MM.1S (cell line): ENCODE measurements around the gene PKP4.

Experiments used
- DNase-seq: peaks from one replicate; pipeline ENCODE4 v3.0.0-alpha.2; 2015
- H2AFZ ChIP-seq: fragments of 300-600 bp; sonication (generic); 2 replicates; pipeline ENCODE4 v1.6.0; 2016; ENCODE audit warnings: antibody characterized with exemption, low read length
- H3F3A ChIP-seq: fragments of 300-600 bp; sonication (generic); 2 replicates; pipeline ENCODE4 v1.6.1; 2016; ENCODE audit warnings: mild to moderate bottlenecking, antibody characterized with exemption, low read length, moderate library complexity, mixed read lengths; ENCODE audit not compliant: insufficient read depth
- H3K27ac ChIP-seq: fragments of 300-600 bp; sonication (generic); 2 replicates; pipeline ENCODE4 v1.5.1; 2016; ENCODE audit warnings: mild to moderate bottlenecking, low read length
- H3K27me3 ChIP-seq: fragments of 300-600 bp; sonication (generic); replicated peaks from 2 replicates; pipeline ENCODE4 v1.6.0; 2016; ENCODE audit warnings: low read length; ENCODE audit not compliant: insufficient read depth
- H3K36me3 ChIP-seq: fragments of 300-600 bp; sonication (generic); replicated peaks from 2 replicates; pipeline ENCODE4 v1.6.1; 2016; ENCODE audit warnings: mild to moderate bottlenecking, low read length, mixed read lengths; ENCODE audit not compliant: insufficient read depth
- H3K4me1 ChIP-seq: fragments of 300-600 bp; sonication (generic); 2 replicates; pipeline ENCODE4 v1.6.1; 2016; ENCODE audit warnings: low read length, mixed read lengths
- H3K4me2 ChIP-seq: fragments of 300-600 bp; sonication (generic); 2 replicates; pipeline ENCODE4 v1.6.0; 2016; ENCODE audit warnings: low read depth, low read length
- H3K4me3 ChIP-seq: fragments of 300-600 bp; sonication (generic); 2 replicates; pipeline ENCODE4 v1.5.1; 2016; ENCODE audit warnings: low read length, mixed read lengths
- H3K79me2 ChIP-seq: fragments of 300-600 bp; sonication (generic); 2 replicates; pipeline ENCODE4 v1.6.1; 2016; ENCODE audit warnings: mixed run types, low read length, mixed read lengths
- H3K9ac ChIP-seq: fragments of 300-600 bp; sonication (generic); 2 replicates; pipeline ENCODE4 v1.6.1; 2016; ENCODE audit warnings: low read length, mixed read lengths
- H3K9me2 ChIP-seq: fragments of 300-600 bp; sonication (generic); replicated peaks from 2 replicates; pipeline ENCODE4 v1.6.1; 2016; ENCODE audit warnings: mild to moderate bottlenecking, low read length, mixed read lengths; ENCODE audit not compliant: insufficient read depth
- H3K9me3 ChIP-seq: fragments of 300-600 bp; sonication (generic); replicated peaks from 2 replicates; pipeline ENCODE4 v1.6.1; 2016; ENCODE audit warnings: mild to moderate bottlenecking, low read length, mixed read lengths; ENCODE audit not compliant: insufficient read depth
- H4K20me1 ChIP-seq: fragments of 300-600 bp; sonication (generic); 2 replicates; pipeline ENCODE4 v1.6.1; 2016; ENCODE audit warnings: mild to moderate bottlenecking, low read length, moderate library complexity, mixed read lengths; ENCODE audit not compliant: insufficient read depth
- EZH2 ChIP-seq: fragments of 300-600 bp; sonication (generic); optimal IDR thresholded peaks from 2 replicates; pipeline ENCODE3; 2017; ENCODE audit warnings: low read depth, mild to moderate bottlenecking, antibody characterized with exemption, low read length, mixed read lengths
- EZH2phosphoT487 ChIP-seq: fragments of 300-600 bp; sonication (generic); IDR thresholded peaks from 2 replicates; pipeline ENCODE4 v1.6.1; 2018; ENCODE audit warnings: antibody characterized with exemption, low read length
- TF ChIP-seq, protein P1 (sequence below): fragments of 300-600 bp; sonication (generic); IDR thresholded peaks from 2 replicates; pipeline ENCODE4 v1.5.1; 2016; ENCODE audit warnings: antibody characterized with exemption, low read length, mixed read lengths

The PKP4 gene

DNA sequence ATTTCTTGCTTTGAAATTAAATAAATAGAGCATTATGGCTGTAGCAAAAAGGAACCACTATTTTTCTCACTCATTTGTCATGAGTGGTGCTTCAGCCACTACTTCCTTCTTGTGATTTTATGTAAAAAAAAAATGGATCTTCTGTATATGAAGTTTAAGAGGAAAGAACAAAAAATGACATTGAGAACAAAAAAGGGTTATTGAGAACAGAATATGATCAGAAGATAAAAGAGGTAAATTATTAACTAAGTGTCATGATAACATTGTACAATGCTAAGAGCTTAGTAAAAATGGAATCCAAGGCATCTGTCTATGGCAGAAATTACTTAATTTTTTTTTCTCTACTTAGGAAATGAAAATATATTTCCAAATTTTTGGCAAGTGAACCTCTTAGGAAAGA lies 103.5 kb downstream of the PKP4 start:
- Histone ChIP-seq H3K4me1 (no peaks in the 10 kb centered on the region), H3K36me3 (no peaks in the 10 kb centered on the region), H4K20me1 (no peaks in the 10 kb centered on the region), H3K9me2 (no peaks in the 10 kb centered on the region), H3K4me2 (no peak overlapping the region), H3F3A (no peaks in the 10 kb centered on the region), H3K79me2 (no peaks in the 10 kb centered on the region), H2AFZ (no peak overlapping the region), H3K4me3 (no peak overlapping the region), H3K27ac (no peak overlapping the region), H3K9me3 (no peaks in the 10 kb centered on the region), H3K9ac (no peak overlapping the region), H3K27me3 (no peaks in the 10 kb centered on the region)
- DNase-seq, result no peak
- TF ChIP-seq EZH2phosphoT487, result no peak
- TF ChIP-seq EZH2, result no peak
- TF ChIP-seq, protein P1, sequence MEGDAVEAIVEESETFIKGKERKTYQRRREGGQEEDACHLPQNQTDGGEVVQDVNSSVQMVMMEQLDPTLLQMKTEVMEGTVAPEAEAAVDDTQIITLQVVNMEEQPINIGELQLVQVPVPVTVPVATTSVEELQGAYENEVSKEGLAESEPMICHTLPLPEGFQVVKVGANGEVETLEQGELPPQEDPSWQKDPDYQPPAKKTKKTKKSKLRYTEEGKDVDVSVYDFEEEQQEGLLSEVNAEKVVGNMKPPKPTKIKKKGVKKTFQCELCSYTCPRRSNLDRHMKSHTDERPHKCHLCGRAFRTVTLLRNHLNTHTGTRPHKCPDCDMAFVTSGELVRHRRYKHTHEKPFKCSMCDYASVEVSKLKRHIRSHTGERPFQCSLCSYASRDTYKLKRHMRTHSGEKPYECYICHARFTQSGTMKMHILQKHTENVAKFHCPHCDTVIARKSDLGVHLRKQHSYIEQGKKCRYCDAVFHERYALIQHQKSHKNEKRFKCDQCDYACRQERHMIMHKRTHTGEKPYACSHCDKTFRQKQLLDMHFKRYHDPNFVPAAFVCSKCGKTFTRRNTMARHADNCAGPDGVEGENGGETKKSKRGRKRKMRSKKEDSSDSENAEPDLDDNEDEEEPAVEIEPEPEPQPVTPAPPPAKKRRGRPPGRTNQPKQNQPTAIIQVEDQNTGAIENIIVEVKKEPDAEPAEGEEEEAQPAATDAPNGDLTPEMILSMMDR, result no peak

DNA sequence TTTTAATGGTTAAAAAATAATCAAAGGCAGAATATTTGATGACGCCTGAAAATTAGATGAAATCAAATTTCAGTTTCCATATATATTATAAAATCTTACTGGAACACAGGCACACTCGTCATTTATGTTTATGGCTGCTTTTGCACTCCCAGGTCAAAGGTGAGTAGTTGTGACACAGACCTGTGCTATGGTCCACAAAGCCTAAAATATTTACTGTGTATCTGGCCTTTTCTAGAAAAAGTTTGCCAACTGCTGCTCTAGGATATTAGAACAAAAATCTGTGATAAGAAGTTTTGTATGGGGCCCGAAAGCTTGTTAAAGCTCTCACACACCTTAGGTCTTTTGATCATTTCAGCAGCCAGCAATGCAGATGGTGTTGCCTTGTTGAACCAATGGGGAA lies 104.3 kb downstream of the PKP4 start:
- TF ChIP-seq EZH2phosphoT487 (no peak), EZH2 (no peak)
- TF ChIP-seq, protein P1, result no peak
- H3K36me3 ChIP-seq, result no peaks in the 10 kb centered on the region
- no peak overlapping the region for H3K4me3 ChIP-seq
- H3K9ac ChIP-seq, result no peak overlapping the region
- H3K4me2 ChIP-seq, result no peak overlapping the region
- no peak for DNase-seq
- H2AFZ ChIP-seq, result no peak overlapping the region
- H3F3A ChIP-seq, result no peaks in the 10 kb centered on the region
- no peaks in the 10 kb centered on the region for H3K27me3 ChIP-seq
- no peaks in the 10 kb centered on the region for H3K9me3 ChIP-seq
- H3K27ac ChIP-seq, result no peak overlapping the region
- H3K9me2 ChIP-seq, result no peaks in the 10 kb centered on the region
- H3K4me1 ChIP-seq, result no peaks in the 10 kb centered on the region
- H3K79me2 ChIP-seq, result no peaks in the 10 kb centered on the region
- H4K20me1 ChIP-seq, result no peaks in the 10 kb centered on the region

DNA sequence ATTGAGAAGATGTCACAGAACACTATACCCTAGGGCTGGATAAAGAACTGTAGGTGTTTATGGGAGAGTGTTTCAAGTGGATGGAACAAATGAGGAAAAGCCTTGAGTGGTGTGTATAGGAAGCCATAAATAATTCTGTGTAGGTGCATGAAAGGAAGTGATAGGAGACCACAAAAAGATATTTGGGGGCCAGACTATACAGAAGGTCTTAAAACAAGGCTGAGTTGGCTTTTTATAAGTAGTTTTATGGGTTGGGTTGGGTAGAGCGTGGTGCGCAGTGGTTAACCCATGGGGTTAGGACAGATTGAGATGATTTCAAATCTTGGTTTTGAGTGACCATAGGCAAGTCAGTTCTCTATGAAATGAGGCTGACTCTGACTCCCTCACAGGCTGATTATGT lies 110.5 kb downstream of the PKP4 start:
- TF ChIP-seq EZH2, result no peak
- TF ChIP-seq, protein P1, result no peak
- no peak for TF ChIP-seq EZH2phosphoT487
- Histone ChIP-seq H3K4me1 (no peaks in the 10 kb centered on the region), H3K9ac (no peak overlapping the region), H3K36me3 (no peaks in the 10 kb centered on the region), H3K9me3 (no peaks in the 10 kb centered on the region), H3K27ac (no peak overlapping the region), H3K4me3 (no peak overlapping the region), H2AFZ (no peak overlapping the region), H3K9me2 (no peaks in the 10 kb centered on the region), H3F3A (no peaks in the 10 kb centered on the region), H4K20me1 (no peaks in the 10 kb centered on the region), H3K27me3 (no peaks in the 10 kb centered on the region), H3K4me2 (no peak overlapping the region), H3K79me2 (no peaks in the 10 kb centered on the region)
- DNase-seq, result no peak
